Activated CD4-positive, alpha-beta T cell treated with anti-CD3 and anti-CD28 coated beads, Interleukin-2, amount 50 U/mL, for 4 hours (primary cell): ENCODE data around the gene HMG20B.
"Not testable (repeated sequence)": the region's sequence is repeated elsewhere in the genome, so short reads cannot be mapped to it uniquely, and the experiment has no call there.

Experiments
- DNase-seq, 2 experiments: peaks; one replicate each; pipeline ENCODE4 v3.0.0-alpha.2; 2020

The HMG20B gene

DNA sequence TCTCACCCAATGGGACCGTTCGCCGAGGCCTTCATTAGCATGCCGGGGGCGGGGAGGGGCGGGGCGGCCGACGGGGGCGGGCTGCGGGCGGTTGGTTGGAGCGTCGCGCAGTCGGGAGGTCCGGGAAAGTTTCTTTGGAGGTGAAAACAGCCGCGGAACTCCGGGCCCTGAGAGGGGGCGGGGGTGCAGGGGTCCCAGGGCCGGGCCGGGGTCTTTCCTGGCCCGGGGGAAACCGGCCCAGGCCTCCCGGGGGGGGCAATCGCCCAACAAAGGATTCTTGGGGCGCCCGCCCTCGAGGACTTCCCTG, at the start of gene HMG20B:
Gene HMG20B (plus strand): TSS at position 90 of the 307 bp plus-strand sequence. CDS start 366 bp downstream, outside the sequence.
- no peak for DNase-seq

DNA sequence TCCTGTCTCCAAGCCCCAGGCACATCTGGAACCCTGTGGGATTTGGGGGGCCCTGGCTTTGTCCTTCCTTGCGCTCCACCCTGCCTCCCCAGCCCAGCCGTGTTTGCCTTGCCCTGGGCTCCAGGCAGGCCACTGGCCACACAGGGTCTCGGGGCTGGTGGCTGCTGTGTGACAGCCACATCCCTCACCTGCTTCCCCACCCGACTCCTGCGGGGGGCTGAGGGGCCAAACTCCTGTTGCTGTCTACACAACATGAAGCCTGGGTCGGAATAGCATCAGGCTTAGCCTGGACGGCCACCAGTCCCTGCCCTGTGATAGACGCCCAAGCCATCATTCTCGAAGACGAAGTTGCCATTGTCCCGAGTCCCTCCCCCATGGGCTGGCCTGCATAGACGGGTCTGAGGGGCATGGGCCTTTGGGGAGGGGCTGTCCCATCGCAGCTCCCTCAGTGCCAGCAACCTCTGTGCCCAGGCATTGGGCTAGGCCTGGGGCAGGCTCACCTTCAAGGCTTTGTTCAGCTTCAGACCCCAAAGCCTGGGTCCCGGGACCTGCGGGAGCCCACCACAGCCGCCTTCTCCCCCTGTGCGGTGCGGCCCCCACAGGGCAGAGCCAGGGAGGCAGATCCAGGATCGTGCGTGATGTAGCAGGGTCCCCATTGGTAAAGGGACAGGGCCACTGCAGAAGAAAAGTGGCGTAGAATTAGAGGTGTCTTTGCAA, 49.2 kb upstream of the HMG20B start:
- DNase-seq, result no peak

DNA sequence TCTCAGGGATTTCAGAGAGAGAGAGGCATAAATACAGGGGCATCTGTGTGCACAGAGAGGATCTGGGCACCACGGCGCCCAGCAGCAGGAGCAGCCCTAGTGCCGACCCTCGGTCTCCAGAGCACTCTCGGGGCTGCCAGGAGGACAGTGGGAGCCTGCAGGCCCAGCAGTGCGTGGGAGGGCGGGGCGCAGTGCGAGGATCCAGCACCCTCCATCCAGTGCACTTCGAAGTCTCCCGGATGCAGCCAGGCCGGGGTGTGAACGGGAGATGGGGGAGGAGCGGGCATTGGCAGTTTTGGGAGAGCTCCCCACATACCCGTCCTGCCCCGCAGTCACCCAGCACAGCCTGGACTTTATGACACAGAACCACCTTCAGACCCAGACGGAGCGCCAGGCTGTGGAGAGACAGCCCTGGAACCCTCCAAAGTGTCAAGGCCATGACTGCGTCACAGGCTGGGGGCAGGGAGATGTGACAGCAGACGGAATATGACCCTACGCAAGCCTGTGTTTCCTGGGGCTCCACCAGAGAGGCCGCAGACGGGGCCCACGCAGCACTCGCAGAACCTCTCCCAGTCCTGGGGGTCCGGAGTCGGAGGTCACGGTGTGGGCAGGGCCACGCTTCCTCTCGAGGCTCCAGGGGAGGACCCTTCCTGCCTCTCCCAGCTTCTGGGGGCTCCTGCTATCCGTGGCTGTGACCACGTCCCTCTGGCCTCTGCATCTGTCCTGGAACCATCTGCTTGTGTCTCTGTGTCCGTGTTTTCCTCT, 48.5 kb upstream of the HMG20B start:
- DNase-seq, result no peak

DNA sequence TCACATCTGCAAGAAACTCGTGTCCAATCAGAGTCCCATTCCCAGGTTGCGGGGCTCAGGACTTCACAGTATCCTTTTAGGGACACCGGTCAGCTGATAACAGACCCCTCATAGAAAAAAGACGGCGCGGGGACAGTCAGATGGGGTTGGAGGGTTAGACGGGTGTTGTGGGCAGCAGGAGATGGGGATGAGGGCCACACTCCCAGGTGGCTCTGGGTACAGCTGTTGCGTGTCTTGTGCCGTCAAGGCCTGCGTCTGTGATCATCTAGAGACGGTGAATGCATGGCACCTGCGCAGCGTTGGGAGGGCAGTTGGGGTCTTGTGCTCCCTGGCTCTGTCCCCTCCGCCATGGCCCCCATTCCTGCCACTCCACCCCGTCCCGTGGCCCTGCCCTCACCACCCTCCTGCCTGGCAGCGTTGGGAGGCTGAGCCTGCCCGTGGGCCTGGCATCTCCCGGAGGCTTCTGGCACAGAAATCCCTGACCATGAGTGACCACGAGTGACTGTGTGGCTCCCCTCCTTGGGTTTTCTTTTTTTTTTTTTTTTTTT, 47.8 kb upstream of the HMG20B start:
- DNase-seq, result no peak

DNA sequence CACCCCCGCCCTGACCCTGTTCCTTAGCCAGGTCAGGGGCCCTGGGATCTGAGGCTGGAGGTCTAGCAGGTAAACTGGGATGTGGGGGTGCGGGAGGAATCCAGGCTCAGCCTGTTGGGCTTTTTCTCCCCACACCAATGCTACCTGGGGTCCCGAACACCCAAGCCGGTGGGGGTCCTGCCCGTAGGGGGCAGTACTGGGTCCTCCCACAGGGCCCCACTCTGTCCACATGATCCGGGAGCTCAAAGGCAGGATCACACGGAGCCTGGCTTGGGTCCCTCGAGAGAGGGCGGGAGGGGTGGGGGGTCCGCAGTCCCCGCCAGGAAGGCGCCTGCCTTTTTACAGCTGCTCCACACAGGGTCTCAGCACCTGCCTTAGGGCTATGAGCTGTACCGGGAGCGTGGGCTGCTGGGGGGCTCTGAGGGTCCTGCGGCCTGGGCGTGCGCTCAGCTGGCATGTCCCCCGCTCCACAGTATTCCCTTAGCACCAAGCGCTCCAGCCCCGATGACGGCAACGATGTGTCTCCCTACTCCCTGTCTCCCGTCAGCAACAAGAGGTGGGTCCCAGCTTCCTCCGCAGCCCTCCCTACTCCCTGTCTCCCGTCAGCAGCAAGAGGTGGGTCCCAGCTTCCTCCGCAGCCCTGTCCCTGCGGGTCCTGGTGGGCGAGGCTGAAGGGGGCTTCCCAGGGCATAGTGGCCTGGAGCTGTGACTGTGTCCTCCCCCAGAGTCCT, 46.1 kb upstream of the HMG20B start:
- no peak for DNase-seq

DNA sequence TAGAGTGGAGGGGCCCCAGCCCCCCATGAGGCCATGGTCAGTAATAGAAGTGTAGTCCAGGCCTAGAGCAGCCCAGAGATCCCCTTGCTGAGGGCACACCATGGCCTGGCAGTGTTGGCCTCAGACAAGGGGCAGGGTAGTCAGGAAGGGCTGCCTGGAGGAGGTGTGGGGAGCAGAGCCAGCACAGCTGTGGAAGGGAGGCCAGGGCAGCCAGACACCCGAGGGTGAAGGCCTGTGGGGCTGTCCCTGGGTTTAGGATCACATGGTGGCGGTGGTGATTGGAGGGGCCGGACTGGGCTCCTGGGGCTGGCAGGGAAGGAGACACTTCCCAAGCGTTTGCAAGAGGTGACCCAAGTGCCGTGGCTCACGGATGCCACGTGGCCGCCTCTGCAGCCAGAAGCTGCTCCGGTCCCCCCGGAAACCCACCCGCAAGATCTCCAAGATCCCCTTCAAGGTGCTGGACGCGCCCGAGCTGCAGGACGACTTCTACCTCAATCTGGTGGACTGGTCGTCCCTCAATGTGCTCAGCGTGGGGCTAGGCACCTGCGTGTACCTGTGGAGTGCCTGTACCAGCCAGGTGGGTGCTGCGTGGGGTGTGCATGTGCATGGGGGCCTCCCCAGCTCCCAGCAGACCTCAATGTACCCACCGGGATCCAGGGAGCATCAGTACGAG, 45.4 kb upstream of the HMG20B start:
- no peak for DNase-seq

DNA sequence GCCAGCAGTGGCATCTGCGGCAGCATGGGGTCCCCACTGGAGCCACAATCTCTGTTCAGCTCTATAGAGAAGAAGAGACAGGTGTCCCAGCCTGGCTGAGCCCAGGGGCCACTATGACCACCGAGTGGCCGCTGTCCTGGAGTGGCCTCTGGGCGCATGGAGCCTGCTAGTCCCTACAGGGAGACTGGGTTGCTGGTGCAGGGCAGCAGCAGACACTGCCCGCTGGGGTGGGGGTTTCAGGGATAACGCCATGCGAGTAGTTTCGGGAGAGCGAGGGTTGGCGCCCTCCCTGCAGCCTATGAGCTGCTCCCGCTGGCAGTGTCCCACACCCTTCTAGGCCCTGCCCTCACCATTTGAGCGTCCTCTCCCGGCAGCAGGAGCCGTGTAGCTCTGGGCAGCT, 44.7 kb upstream of the HMG20B start:
- DNase-seq, result no peak

DNA sequence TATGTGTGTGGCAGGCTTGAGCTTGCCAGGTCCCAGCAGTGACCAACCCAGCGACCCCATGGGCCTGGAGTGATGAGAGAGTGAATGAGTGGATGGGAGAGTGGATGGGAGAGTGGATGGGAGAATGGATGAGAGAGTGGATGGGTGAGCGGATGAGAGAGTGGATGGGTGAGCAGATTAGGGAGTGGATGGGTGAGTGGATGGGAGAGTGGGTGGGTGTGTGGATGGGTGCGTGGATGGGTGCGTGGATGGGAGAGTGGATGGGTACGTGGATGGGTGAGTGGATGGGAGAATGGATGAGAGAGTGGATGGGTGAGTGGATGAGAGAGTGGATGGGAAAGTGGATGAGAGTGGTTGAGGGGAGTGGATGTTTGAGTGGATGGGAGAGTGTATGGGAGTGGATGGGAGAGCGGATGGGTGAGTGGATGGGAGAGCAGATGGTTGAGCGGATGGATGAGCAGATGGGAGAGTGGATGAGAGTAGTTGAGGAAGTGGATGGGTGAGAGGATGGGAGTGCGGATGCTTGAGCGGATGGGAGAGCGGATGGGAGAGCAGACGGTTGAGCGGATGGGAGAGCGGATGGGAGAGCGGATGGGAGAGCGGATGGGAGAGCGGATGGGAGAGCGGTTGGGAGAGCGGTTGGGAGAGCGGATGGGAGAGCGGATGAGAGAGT, 44.1 kb upstream of the HMG20B start:
- DNase-seq, result no peak

DNA sequence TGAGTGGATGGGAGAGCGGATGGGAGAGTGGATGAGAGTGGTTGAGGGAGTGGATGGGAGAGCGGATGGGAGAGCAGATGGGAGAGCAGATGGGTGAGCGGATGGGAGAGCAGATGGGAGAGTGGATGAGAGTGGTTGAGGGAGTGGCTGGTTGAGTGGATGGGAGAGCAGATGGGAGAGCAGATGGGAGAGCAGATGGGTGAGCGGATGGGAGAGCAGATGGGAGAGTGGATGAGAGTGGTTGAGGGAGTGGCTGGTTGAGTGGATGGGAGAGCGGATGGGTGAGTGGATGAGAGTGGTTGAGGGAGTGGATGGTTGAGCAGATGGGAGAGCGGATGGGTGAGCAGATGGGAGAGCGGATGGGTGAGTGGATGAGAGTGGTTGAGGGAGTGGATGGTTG, 43.4 kb upstream of the HMG20B start:
- not testable (repeated sequence) for DNase-seq

DNA sequence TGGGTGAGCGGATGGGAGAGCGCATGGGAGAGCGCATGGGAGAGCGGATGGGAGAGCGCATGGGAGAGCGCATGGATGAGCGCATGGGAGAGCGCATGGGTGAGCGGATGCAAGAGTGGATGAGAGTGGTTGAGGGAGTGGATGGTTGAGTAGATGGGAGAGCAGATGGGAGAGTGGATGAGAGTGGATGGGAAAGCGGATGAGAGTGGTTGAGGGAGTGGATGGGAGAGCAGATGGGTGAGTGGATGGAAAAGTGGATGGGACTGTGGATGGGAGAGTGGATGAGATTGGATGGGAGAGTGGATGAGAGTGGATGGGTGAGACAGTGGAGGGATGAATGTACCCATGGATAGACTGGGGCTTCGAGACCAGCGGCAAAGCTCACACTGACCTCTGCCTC, 42.4 kb upstream of the HMG20B start:
- DNase-seq, result no peak

DNA sequence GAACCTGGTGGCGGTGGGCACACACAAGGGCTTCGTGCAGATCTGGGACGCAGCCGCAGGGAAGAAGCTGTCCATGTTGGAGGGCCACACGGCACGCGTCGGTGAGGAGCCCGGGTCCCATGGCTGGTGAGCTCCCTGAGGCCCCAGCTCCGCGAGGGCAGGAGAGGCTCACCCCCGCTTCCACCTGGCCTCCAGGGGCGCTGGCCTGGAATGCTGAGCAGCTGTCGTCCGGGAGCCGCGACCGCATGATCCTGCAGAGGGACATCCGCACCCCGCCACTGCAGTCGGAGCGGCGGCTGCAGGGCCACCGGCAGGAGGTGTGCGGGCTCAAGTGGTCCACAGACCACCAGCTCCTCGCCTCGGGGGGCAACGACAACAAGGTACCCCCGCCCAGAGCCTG, 41.0 kb upstream of the HMG20B start:
- DNase-seq, result no peak

DNA sequence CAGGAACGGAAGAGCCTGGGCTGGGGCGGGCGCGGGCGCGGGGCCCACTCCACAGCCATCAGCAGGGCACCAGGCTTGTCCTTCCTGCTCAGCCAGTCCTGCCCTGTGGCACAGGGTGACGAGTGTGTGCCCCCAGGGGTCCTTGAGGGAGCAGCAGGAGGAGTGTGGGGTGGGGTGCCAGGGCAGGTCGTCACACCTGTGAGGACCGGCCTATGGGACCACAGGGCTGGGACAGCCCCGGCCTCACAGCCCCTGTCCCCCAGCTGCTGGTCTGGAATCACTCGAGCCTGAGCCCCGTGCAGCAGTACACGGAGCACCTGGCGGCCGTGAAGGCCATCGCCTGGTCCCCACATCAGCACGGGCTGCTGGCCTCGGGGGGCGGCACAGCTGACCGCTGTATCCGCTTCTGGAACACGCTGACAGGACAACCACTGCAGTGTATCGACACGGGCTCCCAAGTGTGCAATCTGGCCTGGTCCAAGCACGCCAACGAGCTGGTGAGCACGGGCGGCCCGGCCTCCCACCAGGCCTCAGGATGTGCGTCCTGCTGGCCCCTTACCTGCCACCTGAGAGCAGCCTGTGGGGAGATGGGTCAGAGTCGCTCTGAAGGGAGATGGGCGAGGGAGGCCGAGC, 40.5 kb upstream of the HMG20B start:
- no peak for DNase-seq

DNA sequence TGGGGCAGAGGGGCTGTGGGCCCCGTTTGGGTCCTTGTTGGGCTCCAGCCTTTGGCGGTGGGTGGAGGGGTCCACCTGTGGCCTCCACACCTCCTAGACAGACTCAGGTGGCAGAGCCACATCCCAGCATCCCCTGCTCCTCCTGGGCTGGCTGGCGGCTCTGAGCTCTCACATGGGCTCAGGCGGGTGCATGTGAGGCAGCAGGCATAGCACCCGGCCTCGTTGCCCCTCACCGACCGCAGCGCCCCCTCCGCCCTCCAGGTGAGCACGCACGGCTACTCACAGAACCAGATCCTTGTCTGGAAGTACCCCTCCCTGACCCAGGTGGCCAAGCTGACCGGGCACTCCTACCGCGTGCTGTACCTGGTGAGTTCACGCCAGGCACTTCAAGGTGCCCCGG, 39.7 kb upstream of the HMG20B start:
- no peak for DNase-seq

DNA sequence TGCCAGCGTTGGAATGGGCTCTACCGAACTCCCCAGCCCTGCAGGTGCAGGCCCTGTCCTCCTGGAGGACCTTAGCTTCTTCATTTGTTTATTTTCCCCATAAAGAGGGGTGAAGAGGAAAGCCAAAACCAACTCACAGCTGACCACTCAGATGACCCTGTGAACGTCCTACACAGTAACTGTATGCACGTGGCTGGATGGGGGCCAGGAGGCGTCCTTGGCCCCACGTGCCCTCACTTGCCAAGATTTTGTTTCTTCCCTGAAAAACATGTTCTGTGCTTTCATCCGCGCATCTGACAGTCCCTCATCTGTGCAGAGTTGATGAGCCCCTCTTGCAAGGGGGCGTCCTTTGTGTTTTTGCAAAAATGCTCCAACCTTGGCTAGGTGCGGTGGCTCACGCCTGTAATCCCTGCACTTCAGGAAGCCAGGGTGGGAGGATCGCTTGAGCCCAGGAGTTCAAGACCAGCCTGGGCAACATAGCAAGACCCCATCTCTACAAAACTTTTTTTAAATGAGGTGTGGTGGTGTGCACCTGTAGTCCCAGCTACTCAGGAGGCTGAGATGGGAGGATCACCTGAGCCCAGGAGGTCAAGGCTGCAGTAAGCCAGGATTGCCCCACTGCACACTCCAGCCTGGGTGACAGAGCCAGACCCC, 39.1 kb upstream of the HMG20B start:
- DNase-seq, result no peak

DNA sequence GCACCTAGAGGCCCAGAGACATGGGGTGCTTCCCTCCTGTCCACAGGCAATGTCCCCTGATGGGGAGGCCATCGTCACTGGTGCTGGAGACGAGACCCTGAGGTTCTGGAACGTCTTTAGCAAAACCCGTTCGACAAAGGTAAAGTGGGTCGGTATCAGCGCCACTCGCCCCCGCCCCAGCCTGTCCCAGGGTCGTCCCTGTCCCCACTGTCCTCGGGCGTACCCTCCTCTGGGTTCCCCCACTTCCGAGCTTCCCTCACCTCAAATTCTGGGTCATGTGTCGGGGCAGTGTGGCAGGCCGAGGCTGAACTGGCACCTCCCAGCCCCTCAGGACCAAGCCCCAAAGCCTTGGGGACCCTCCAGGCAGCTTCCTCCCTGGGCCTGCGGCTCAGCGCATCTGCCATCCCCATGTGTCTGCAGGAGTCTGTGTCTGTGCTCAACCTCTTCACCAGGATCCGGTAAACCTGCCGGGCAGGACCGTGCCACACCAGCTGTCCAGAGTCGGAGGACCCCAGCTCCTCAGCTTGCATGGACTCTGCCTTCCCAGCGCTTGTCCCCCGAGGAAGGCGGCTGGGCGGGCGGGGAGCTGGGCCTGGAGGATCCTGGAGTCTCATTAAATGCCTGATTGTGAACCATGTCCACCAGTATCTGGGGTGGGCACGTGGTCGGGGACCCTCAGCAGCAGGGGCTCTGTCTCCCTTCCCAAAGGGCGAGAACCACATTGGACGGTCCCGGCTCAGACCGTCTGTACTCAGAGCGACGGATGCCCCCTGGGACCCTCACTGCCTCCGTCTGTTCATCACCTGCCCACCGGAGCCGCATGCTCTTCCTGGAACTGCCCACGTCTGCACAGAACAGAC, 38.1 kb upstream of the HMG20B start:
- no peak for DNase-seq

DNA sequence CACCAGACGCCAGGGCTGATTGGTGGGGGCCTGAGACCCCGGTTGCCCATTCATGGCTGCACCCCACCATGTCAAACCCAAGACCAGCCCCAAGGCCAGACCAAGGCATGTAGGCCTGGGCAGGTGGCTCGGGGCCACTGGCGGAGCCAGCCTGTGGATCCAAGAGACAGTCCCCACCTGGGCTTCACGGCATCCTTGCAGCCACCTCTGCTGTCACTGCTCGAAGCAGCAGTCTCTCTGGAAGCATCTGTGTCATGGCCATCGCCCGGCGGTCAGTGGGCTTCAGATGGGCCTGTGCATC, 37.6 kb upstream of the HMG20B start:
- DNase-seq, result no peak

DNA sequence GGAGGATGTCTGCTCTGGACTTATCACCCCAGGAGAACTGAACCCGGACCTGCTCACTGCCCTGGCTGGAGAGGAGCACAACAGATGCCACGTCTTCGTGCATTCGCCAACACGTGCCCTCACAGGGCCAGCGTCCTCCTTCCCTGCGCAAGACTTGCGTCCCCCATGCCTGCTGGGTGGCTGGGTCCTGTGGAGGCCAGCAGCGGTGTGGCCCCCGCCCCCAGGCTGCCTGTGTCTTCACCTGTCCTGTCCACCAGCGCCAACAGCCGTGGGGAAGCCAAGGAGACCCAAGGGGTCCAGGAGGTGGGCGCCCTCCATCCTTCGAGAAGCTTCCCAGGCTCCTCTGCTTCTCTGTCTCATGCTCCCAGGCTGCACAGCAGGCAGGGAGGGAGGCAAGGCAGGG, 37.2 kb upstream of the HMG20B start:
- DNase-seq, result no peak

DNA sequence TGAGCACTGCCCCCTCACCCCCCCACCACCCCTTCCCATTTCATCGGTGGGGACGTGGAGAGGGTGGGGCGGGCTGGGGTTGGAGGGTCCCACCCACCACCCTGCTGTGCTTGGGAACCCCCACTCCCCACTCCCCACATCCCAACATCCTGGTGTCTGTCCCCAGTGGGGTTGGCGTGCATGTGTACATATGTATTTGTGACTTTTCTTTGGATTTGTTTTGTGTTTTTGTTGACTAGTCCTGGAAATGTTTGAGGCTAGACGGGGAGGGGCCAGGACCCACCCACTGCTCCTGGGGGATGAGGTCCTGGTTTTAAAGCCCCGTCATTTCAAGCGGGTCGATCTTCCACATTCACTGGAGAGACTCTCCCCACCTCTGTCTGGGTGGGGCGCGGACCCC, 36.8 kb upstream of the HMG20B start:
- no peak for DNase-seq

DNA sequence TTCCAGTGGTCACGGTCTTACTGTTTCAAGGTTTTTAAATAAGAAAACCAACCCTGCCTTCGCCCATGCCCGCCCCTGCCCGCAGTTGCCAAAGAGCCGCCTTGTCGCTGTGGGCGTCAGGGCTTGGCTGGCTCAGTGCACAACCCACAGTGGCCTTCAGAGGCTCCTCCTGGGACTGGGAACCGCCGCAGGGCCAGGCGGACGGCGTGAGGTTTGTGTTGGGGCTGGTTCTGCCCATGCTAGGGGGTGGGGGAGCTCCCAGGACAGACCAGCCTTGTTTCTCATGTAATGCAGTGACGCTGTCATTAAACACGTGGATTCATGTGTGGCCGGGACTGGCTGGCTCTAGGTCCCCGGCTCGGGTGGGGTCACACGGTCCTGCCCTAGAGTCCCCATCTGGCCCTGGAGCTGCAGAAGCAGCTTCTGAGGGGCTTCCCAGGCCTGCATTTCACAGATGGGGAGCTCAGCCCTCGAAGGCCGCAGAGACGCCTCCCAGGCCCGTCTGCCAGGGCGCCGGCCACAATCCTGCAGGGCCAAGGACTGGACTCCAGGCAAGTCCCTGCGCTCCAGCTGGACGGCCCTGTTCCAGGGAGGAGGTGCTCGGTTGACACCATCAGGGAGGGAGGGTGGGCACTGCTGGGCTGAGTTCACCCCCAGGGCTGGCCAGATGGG, 36.2 kb upstream of the HMG20B start:
- no peak for DNase-seq

DNA sequence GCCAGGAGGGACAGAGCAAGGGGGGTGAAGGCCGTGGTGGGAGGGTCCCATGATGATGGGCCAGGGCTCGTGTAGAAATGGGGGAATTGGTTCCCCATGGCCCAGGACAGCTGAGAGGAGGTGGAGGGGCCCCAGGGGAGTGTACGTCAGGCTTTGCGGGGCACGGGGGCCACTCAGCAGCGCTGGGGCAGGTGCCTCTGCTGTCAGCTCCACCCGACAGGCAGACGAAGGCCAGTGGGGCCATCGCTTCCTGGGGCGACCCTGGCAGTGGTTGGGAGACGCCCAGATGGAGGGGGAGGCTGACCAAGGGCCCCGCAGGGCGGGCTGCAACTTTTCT, 35.7 kb upstream of the HMG20B start:
- no peak for DNase-seq
